ENCODE data around the gene TFF3. TPM values are rescaled to one million over a fixed set of nuclear protein-coding genes. Genes with fewer than 3 reads are reported as not detected.

Gene TFF3
- total and polyA plus RNA-seq, 2 experiments from 2014 or later = 1.2 to 3.3 TPM

DNA sequence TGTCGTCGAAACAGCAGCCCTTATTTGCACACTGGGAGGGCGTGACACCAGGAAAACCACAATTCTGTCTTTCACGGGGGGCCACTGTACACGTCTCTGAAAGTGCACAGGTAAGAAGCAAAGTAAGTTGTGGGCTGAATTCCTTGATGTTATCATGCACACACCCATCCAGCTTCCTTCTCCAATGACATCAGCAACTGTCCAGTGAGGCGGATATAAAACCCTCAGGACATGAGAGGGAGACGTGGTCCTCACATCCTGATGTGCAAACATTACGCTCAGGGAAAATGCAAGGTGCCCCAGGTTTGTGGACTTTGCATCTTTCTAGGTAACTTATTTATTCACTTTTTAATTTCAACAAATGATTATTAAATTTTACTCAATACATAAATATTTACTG, 48.1 kb upstream of the TFF3 start:
- H3F3A ChIP-seq (replicated peaks; ENCODE audit: low read depth) = no peaks in the 10 kb centered on the region
- no peak overlapping the region for H3K4me3 Mint-ChIP-seq
- no peak overlapping the region for H3K4me3 ChIP-seq
- H3K27ac Mint-ChIP-seq = no peak overlapping the region
- H3K4me1 Mint-ChIP-seq = peaks cover 9% of the 10 kb centered on the region
- no peak for DNase-seq (ENCODE audit: low spot score)
- H3K9me3 Mint-ChIP-seq = peaks cover 18% of the 10 kb centered on the region
- no peak for ATAC-seq
- no peak overlapping the region for H2AFZ ChIP-seq
- no peak overlapping the region for H3K27ac ChIP-seq (ENCODE audit: low read depth)
- no peaks in the 10 kb centered on the region for H3K4me1 ChIP-seq (ENCODE audit: insufficient read depth)
- no peaks in the 10 kb centered on the region for H3K9me2 ChIP-seq (ENCODE audit: insufficient read depth)
- TF ChIP-seq POLR2AphosphoS5 (IDR thresholded peaks at IDR 0.05; ENCODE audit: low read depth) (no peak), STAT1 (IDR thresholded peaks at IDR 0.05; ENCODE audit: unreplicated experiment) (no peak), NANOG (IDR thresholded peaks at IDR 0.05; ENCODE audit: borderline replicate concordance) (no peak), ZNF114 (CRISPR knock-in tag; IDR thresholded peaks at IDR 0.05) (no peak), ZNF331 (CRISPR knock-in tag; IDR thresholded peaks at IDR 0.05; ENCODE audit: low read depth) (no peak), ZNF462 (CRISPR knock-in tag; IDR thresholded peaks at IDR 0.05) (no peak), EZH2 (IDR thresholded peaks at IDR 0.05; ENCODE audit: low read depth, unreplicated experiment) (no peak), EZH2phosphoT487 (IDR thresholded peaks at IDR 0.05; ENCODE audit: unreplicated experiment) (no peak), JUNB (IDR thresholded peaks at IDR 0.05; ENCODE audit: unreplicated experiment) (no peak), ETS1 (IDR thresholded peaks at IDR 0.05) (no peak), CREB1 (CRISPR knock-in tag; IDR thresholded peaks at IDR 0.05; ENCODE audit: low read depth) (no peak)
- TF ChIP-seq, protein P1, sequence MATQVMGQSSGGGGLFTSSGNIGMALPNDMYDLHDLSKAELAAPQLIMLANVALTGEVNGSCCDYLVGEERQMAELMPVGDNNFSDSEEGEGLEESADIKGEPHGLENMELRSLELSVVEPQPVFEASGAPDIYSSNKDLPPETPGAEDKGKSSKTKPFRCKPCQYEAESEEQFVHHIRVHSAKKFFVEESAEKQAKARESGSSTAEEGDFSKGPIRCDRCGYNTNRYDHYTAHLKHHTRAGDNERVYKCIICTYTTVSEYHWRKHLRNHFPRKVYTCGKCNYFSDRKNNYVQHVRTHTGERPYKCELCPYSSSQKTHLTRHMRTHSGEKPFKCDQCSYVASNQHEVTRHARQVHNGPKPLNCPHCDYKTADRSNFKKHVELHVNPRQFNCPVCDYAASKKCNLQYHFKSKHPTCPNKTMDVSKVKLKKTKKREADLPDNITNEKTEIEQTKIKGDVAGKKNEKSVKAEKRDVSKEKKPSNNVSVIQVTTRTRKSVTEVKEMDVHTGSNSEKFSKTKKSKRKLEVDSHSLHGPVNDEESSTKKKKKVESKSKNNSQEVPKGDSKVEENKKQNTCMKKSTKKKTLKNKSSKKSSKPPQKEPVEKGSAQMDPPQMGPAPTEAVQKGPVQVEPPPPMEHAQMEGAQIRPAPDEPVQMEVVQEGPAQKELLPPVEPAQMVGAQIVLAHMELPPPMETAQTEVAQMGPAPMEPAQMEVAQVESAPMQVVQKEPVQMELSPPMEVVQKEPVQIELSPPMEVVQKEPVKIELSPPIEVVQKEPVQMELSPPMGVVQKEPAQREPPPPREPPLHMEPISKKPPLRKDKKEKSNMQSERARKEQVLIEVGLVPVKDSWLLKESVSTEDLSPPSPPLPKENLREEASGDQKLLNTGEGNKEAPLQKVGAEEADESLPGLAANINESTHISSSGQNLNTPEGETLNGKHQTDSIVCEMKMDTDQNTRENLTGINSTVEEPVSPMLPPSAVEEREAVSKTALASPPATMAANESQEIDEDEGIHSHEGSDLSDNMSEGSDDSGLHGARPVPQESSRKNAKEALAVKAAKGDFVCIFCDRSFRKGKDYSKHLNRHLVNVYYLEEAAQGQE (IDR thresholded peaks at IDR 0.05; ENCODE audit: unreplicated experiment) = no peak
- TF ChIP-seq, protein P2, sequence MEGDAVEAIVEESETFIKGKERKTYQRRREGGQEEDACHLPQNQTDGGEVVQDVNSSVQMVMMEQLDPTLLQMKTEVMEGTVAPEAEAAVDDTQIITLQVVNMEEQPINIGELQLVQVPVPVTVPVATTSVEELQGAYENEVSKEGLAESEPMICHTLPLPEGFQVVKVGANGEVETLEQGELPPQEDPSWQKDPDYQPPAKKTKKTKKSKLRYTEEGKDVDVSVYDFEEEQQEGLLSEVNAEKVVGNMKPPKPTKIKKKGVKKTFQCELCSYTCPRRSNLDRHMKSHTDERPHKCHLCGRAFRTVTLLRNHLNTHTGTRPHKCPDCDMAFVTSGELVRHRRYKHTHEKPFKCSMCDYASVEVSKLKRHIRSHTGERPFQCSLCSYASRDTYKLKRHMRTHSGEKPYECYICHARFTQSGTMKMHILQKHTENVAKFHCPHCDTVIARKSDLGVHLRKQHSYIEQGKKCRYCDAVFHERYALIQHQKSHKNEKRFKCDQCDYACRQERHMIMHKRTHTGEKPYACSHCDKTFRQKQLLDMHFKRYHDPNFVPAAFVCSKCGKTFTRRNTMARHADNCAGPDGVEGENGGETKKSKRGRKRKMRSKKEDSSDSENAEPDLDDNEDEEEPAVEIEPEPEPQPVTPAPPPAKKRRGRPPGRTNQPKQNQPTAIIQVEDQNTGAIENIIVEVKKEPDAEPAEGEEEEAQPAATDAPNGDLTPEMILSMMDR (conservative IDR thresholded peaks at IDR 0.05; ENCODE audit: low read depth in 2 of 2) = no peak
- H3K79me2 ChIP-seq (replicated peaks; ENCODE audit: insufficient read depth) = no peaks in the 10 kb centered on the region
- no peaks in the 10 kb centered on the region for H3K36me3 ChIP-seq (ENCODE audit: insufficient read depth)
- peaks cover 7% of the 10 kb centered on the region for H3K27me3 Mint-ChIP-seq (ENCODE audit: insufficient read depth, low read depth, poor library complexity)
- peaks cover 6% of the 10 kb centered on the region for H3K36me3 Mint-ChIP-seq (ENCODE audit: low read depth)
- H4K20me1 ChIP-seq (replicated peaks; ENCODE audit: insufficient read depth) = no peaks in the 10 kb centered on the region
- no peak overlapping the region for H3K4me2 ChIP-seq
- H3K27me3 ChIP-seq (ENCODE audit: insufficient read depth) = no peaks in the 10 kb centered on the region

Measured in GM23338 (cell line).